Measurements from ENCODE around the gene TNPO2. TPM values are rescaled to one million over a fixed set of nuclear protein-coding genes. Genes with fewer than 3 reads are reported as not detected.

TNPO2 gene
- total and polyA plus RNA-seq, 2 experiments from 2014 or later = 37.1 to 83.0 TPM

GRCh38 chr19:12665281-12665573 is 58.5 kb downstream of the TNPO2 start:
- Histone ChIP-seq H3K27me3 (ENCODE audit: insufficient read depth) (no peaks in the 10 kb centered on the region), H2AFZ (no peak overlapping the region), H3K4me1 (ENCODE audit: insufficient read depth) (peaks cover 17% of the 10 kb centered on the region), H3F3A (replicated peaks; ENCODE audit: low read depth) (peaks cover 19% of the 10 kb centered on the region; the same call in 1 of the 2 replicates), H3K4me3 (no peak overlapping the region), H3K27ac (ENCODE audit: low read depth) (no peak overlapping the region), H3K9me2 (ENCODE audit: insufficient read depth) (no peaks in the 10 kb centered on the region), H3K36me3 (ENCODE audit: insufficient read depth) (0 out of 2 replicates have a peak, but pooled peaks cover 5% of the 10 kb centered on the region), H3K4me2 (no peak overlapping the region), H4K20me1 (replicated peaks; ENCODE audit: insufficient read depth) (no peaks in the 10 kb centered on the region; the same call in 1 of the 2 replicates), H3K79me2 (replicated peaks; ENCODE audit: insufficient read depth) (peaks cover 19% of the 10 kb centered on the region)
- DNase-seq (ENCODE audit: low spot score) (no peak), ATAC-seq (no peak)
- Mint-ChIP-seq H3K27me3 (ENCODE audit: insufficient read depth, low read depth, poor library complexity) (peaks cover 20% of the 10 kb centered on the region), H3K9me3 (no peaks in the 10 kb centered on the region; the same call in 2 of the 3 replicates), H3K36me3 (ENCODE audit: low read depth) (peaks cover 25% of the 10 kb centered on the region), H3K4me3 (peak overlapping the region; percentile 97; the same call in 1 of the 3 replicates), H3K27ac (no peak overlapping the region), H3K4me1 (peaks cover 29% of the 10 kb centered on the region)
- TF ChIP-seq ZNF331 (CRISPR knock-in tag; IDR thresholded peaks at IDR 0.05; ENCODE audit: low read depth) (no peak), NANOG (IDR thresholded peaks at IDR 0.05; ENCODE audit: borderline replicate concordance) (no peak), ETS1 (IDR thresholded peaks at IDR 0.05) (no peak), CREB1 (CRISPR knock-in tag; IDR thresholded peaks at IDR 0.05; ENCODE audit: low read depth) (no peak)

DNA sequence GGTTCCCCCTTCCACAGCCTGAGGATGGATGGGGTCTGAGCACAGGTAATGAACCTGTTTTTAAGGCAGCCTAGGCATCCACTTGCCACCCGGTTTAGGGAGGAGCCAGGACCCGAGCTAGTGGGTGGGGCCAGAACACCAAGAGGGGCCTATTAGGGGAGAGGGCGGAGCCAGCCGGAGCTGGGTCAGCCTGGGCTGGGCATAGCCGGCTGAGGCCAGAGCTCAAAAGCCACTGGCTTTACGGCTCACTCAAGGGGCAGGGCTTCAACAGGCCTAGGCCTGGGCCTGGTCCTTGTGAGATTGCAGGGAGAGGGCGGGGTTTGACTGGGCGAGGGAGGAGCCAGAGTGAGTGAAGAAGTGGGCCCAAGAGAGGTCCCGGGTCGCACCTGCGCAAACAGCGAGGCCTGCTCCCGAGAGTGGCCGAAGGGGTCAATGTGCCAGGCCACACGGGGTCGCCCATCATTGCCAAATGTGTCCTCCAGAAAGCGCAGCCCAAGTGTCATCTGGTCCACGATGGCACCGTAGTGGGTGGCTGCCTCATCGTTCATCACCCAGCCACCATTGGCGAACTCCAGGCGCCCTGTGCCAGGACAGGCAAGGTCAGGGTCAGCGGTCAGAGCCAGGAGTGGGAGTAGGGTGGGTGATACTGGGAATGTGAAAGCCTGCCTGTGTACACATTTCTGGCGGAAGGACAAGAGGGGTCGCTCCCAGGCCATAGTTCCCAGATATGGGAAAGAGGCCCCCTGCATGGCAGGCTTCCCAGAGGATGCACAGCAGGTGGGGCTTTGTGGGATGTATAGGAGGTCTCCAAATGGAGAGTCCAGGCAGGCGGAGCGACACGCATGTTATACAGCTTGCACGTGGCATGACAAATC is 59.1 kb downstream of the TNPO2 start:
- H3K27me3 Mint-ChIP-seq (ENCODE audit: insufficient read depth, low read depth, poor library complexity) = peaks cover 19% of the 10 kb centered on the region
- no peak overlapping the region for H2AFZ ChIP-seq
- H3F3A ChIP-seq (replicated peaks; ENCODE audit: low read depth) = peaks cover 14% of the 10 kb centered on the region; the same call in 1 of the 2 replicates
- H3K4me1 ChIP-seq (ENCODE audit: insufficient read depth) = peaks cover 17% of the 10 kb centered on the region
- peaks cover 30% of the 10 kb centered on the region for H3K36me3 Mint-ChIP-seq (ENCODE audit: low read depth)
- H3K4me2 ChIP-seq = no peak overlapping the region
- H3K27ac Mint-ChIP-seq = peak overlapping the region; percentile 56; the same call in 1 of the 2 replicates
- H3K36me3 ChIP-seq (ENCODE audit: insufficient read depth) = 0 out of 2 replicates have a peak, but pooled peaks cover 5% of the 10 kb centered on the region
- no peak overlapping the region for H3K27ac ChIP-seq (ENCODE audit: low read depth)
- ATAC-seq (peak; percentile 88), DNase-seq (ENCODE audit: low spot score) (peak; percentile 97)
- peak overlapping the region; percentile 97; the same call in 2 of the 3 replicates for H3K4me3 Mint-ChIP-seq
- no peaks in the 10 kb centered on the region for H3K27me3 ChIP-seq (ENCODE audit: insufficient read depth)
- H4K20me1 ChIP-seq (replicated peaks; ENCODE audit: insufficient read depth) = no peaks in the 10 kb centered on the region; the same call in 1 of the 2 replicates
- H3K9me3 Mint-ChIP-seq = no peaks in the 10 kb centered on the region; the same call in 2 of the 3 replicates
- H3K4me1 Mint-ChIP-seq = peaks cover 29% of the 10 kb centered on the region
- H3K9me2 ChIP-seq (ENCODE audit: insufficient read depth) = no peaks in the 10 kb centered on the region
- H3K79me2 ChIP-seq (replicated peaks; ENCODE audit: insufficient read depth) = peaks cover 19% of the 10 kb centered on the region
- no peak for TF ChIP-seq ZNF114 (CRISPR knock-in tag; IDR thresholded peaks at IDR 0.05)
- H3K4me3 ChIP-seq = no peak overlapping the region

- Histone ChIP-seq H3K36me3 (ENCODE audit: insufficient read depth) (peaks cover 5% of the 10 kb centered on the region; the same call in 1 of the 2 replicates), H3K27me3 (ENCODE audit: insufficient read depth) (no peaks in the 10 kb centered on the region), H3K9me2 (ENCODE audit: insufficient read depth) (no peaks in the 10 kb centered on the region), H3K27ac (ENCODE audit: low read depth) (no peak overlapping the region), H2AFZ (no peak overlapping the region), H3K79me2 (replicated peaks; ENCODE audit: insufficient read depth) (peaks cover 4% of the 10 kb centered on the region; the same call in 1 of the 2 replicates), H3K4me2 (no peak overlapping the region), H3K4me3 (no peak overlapping the region), H3F3A (replicated peaks; ENCODE audit: low read depth) (peaks cover 19% of the 10 kb centered on the region), H4K20me1 (replicated peaks; ENCODE audit: insufficient read depth) (no peaks in the 10 kb centered on the region; the same call in 1 of the 2 replicates), H3K4me1 (ENCODE audit: insufficient read depth) (peaks cover 2% of the 10 kb centered on the region; the same call in 1 of the 2 replicates)
- no peak for ATAC-seq
- Mint-ChIP-seq H3K27ac (no peak overlapping the region), H3K4me1 (peaks cover 18% of the 10 kb centered on the region), H3K9me3 (no peaks in the 10 kb centered on the region; the same call in 2 of the 3 replicates), H3K4me3 (no peak overlapping the region), H3K27me3 (ENCODE audit: insufficient read depth, low read depth, poor library complexity) (peaks cover 3% of the 10 kb centered on the region), H3K36me3 (ENCODE audit: low read depth) (peaks cover 46% of the 10 kb centered on the region)
- DNase-seq (ENCODE audit: low spot score) = no peak
- TF ChIP-seq, protein P1, sequence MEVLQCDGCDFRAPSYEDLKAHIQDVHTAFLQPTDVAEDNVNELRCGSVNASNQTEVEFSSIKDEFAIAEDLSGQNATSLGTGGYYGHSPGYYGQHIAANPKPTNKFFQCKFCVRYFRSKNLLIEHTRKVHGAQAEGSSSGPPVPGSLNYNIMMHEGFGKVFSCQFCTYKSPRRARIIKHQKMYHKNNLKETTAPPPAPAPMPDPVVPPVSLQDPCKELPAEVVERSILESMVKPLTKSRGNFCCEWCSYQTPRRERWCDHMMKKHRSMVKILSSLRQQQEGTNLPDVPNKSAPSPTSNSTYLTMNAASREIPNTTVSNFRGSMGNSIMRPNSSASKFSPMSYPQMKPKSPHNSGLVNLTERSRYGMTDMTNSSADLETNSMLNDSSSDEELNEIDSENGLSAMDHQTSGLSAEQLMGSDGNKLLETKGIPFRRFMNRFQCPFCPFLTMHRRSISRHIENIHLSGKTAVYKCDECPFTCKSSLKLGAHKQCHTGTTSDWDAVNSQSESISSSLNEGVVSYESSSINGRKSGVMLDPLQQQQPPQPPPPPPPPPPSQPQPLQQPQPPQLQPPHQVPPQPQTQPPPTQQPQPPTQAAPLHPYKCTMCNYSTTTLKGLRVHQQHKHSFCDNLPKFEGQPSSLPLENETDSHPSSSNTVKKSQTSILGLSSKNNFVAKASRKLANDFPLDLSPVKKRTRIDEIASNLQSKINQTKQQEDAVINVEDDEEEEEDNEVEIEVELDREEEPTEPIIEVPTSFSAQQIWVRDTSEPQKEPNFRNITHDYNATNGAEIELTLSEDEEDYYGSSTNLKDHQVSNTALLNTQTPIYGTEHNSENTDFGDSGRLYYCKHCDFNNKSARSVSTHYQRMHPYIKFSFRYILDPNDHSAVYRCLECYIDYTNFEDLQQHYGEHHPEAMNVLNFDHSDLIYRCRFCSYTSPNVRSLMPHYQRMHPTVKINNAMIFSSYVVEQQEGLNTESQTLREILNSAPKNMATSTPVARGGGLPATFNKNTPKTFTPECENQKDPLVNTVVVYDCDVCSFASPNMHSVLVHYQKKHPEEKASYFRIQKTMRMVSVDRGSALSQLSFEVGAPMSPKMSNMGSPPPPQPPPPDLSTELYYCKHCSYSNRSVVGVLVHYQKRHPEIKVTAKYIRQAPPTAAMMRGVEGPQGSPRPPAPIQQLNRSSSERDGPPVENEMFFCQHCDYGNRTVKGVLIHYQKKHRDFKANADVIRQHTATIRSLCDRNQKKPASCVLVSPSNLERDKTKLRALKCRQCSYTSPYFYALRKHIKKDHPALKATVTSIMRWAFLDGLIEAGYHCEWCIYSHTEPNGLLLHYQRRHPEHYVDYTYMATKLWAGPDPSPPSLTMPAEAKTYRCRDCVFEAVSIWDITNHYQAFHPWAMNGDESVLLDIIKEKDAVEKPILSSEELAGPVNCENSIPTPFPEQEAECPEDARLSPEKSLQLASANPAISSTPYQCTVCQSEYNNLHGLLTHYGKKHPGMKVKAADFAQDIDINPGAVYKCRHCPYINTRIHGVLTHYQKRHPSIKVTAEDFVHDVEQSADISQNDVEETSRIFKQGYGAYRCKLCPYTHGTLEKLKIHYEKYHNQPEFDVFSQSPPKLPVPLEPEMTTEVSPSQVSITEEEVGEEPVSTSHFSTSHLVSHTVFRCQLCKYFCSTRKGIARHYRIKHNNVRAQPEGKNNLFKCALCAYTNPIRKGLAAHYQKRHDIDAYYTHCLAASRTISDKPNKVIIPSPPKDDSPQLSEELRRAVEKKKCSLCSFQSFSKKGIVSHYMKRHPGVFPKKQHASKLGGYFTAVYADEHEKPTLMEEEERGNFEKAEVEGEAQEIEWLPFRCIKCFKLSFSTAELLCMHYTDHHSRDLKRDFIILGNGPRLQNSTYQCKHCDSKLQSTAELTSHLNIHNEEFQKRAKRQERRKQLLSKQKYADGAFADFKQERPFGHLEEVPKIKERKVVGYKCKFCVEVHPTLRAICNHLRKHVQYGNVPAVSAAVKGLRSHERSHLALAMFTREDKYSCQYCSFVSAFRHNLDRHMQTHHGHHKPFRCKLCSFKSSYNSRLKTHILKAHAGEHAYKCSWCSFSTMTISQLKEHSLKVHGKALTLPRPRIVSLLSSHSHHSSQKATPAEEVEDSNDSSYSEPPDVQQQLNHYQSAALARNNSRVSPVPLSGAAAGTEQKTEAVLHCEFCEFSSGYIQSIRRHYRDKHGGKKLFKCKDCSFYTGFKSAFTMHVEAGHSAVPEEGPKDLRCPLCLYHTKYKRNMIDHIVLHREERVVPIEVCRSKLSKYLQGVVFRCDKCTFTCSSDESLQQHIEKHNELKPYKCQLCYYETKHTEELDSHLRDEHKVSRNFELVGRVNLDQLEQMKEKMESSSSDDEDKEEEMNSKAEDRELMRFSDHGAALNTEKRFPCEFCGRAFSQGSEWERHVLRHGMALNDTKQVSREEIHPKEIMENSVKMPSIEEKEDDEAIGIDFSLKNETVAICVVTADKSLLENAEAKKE (CRISPR knock-in tag; IDR thresholded peaks at IDR 0.05) = no peak
Observed at GRCh38 chr19:12660980-12661379, 62.8 kb downstream of the TNPO2 start.

Data from GM23338 (cell line).